HuH-7.5 (cell line): Measurements from ENCODE around the gene CYP3A7.
"Not testable (repeated sequence)": the region's sequence is repeated elsewhere in the genome, so short reads cannot be mapped to it uniquely, and the experiment has no call there.

Source experiments
- DNase-seq: peaks from one replicate; pipeline ENCODE4 v3.0.0; 2011; ENCODE audit warnings: low spot score

Gene CYP3A7

GRCh38 chr7:99734987-99735386 lies at the start of gene CYP3A7:
TSS of gene CYP3A7 (minus strand) at chr7:99735196. CDS start at chr7:99735093, 103 bp downstream.
- no peak for DNase-seq

GRCh38 chr7:99784007-99784406 lies 49.0 kb upstream of the CYP3A7 start, which contains the start of gene CYP3A4:
TSS of gene CYP3A4 (minus strand) at chr7:99784184. CDS start at chr7:99784081, 103 bp downstream.
- no peak for DNase-seq

GRCh38 chr7:99782012-99782953 lies 47.3 kb upstream of the CYP3A7 start:
- no peak for DNase-seq

GRCh38 chr7:99780588-99780987 lies 45.6 kb upstream of the CYP3A7 start:
- DNase-seq: no peak

- DNase-seq: no peak
These were observed 45.0 kb upstream of the CYP3A7 start for GRCh38 chr7:99779949-99780348.

GRCh38 chr7:99778880-99779279 lies 43.9 kb upstream of the CYP3A7 start:
- no peak for DNase-seq

GRCh38 chr7:99773395-99773794 lies 38.4 kb upstream of the CYP3A7 start:
- not testable (repeated sequence) for DNase-seq

- no peak for DNase-seq
These were observed 37.6 kb upstream of the CYP3A7 start for GRCh38 chr7:99772565-99772964.

- DNase-seq: not testable (repeated sequence)
These were observed 34.5 kb upstream of the CYP3A7 start for GRCh38 chr7:99769494-99769893.

- no peak for DNase-seq
These were observed 33.5 kb upstream of the CYP3A7 start for GRCh38 chr7:99768471-99768870.

- DNase-seq: no peak
These were observed 32.7 kb upstream of the CYP3A7 start for GRCh38 chr7:99767662-99768061.

GRCh38 chr7:99766484-99767099 lies 31.6 kb upstream of the CYP3A7 start:
- DNase-seq: no peak

GRCh38 chr7:99764478-99764877 lies 29.5 kb upstream of the CYP3A7 start:
- no peak for DNase-seq

GRCh38 chr7:99762680-99763327 lies 27.8 kb upstream of the CYP3A7 start:
- DNase-seq: no peak

- DNase-seq: no peak
These were observed 20.1 kb upstream of the CYP3A7 start for GRCh38 chr7:99755085-99755484.

GRCh38 chr7:99752356-99752755 lies 17.4 kb upstream of the CYP3A7 start:
- DNase-seq: no peak

GRCh38 chr7:99751322-99752052 lies 16.5 kb upstream of the CYP3A7 start:
- DNase-seq: not testable (repeated sequence)

- no peak for DNase-seq
These were observed 14.0 kb upstream of the CYP3A7 start for GRCh38 chr7:99748846-99749579.

GRCh38 chr7:99746915-99747314 lies 11.9 kb upstream of the CYP3A7 start:
- not testable (repeated sequence) for DNase-seq

- DNase-seq: not testable (repeated sequence)
These were observed 10.4 kb upstream of the CYP3A7 start for GRCh38 chr7:99745395-99745794.

GRCh38 chr7:99742737-99743394 lies 7.9 kb upstream of the CYP3A7 start:
- DNase-seq: no peak
